Stimulated activated CD4-positive, alpha-beta T cell treated with anti-CD3 and anti-CD28 coated beads, TNF-alpha, amount 100 ng/mL, for 4 hours (primary cell): ENCODE data around the gene LRP1B.
"Not testable (repeated sequence)": the region's sequence is repeated elsewhere in the genome, so short reads cannot be mapped to it uniquely, and the experiment has no call there.

Source experiments
- DNase-seq, 3 experiments: peaks; one replicate each; pipeline ENCODE4 v3.0.0-alpha.2; 2020; ENCODE audit warnings: low read depth in 3 of 3

LRP1B gene

GRCh38 chr2:140354544-140354943 is 1776.3 kb downstream of the LRP1B start:
- DNase-seq: no peak

- DNase-seq: no peak
Measured at GRCh38 chr2:140353541-140353940, 1777.3 kb downstream of the LRP1B start.

- no peak for DNase-seq
Measured at GRCh38 chr2:140351692-140352091, 1779.1 kb downstream of the LRP1B start.

GRCh38 chr2:140349695-140350094 is 1781.1 kb downstream of the LRP1B start:
- DNase-seq: no peak

GRCh38 chr2:140348826-140349225 is 1782.0 kb downstream of the LRP1B start:
- no peak for DNase-seq

- no peak for DNase-seq
Measured at GRCh38 chr2:140344838-140345237, 1786.0 kb downstream of the LRP1B start.

- DNase-seq: not testable (repeated sequence)
Measured at GRCh38 chr2:140344266-140344665, 1786.5 kb downstream of the LRP1B start.

GRCh38 chr2:140338795-140339194 is 1792.0 kb downstream of the LRP1B start:
- no peak for DNase-seq

GRCh38 chr2:140337061-140337460 is 1793.8 kb downstream of the LRP1B start:
- DNase-seq: no peak

- no peak for DNase-seq
Measured at GRCh38 chr2:140316345-140316744, 1814.5 kb downstream of the LRP1B start.

GRCh38 chr2:140311905-140312304 is 1818.9 kb downstream of the LRP1B start:
- no peak for DNase-seq

- DNase-seq: no peak
Measured at GRCh38 chr2:140308706-140309105, 1822.1 kb downstream of the LRP1B start.

- no peak for DNase-seq
Measured at GRCh38 chr2:140307532-140307931, 1823.3 kb downstream of the LRP1B start.

- no peak for DNase-seq
Measured at GRCh38 chr2:140295767-140296166, 1835.0 kb downstream of the LRP1B start.

- no peak for DNase-seq
Measured at GRCh38 chr2:140288726-140289125, 1842.1 kb downstream of the LRP1B start.

GRCh38 chr2:140288213-140288612 is 1842.6 kb downstream of the LRP1B start:
- DNase-seq: no peak

GRCh38 chr2:140286377-140286776 is 1844.4 kb downstream of the LRP1B start:
- no peak for DNase-seq

GRCh38 chr2:140277344-140277743 is 1853.5 kb downstream of the LRP1B start:
- not testable (repeated sequence) for DNase-seq

- no peak for DNase-seq
Measured at GRCh38 chr2:140276661-140277060, 1854.2 kb downstream of the LRP1B start.

GRCh38 chr2:140275427-140275826 is 1855.4 kb downstream of the LRP1B start:
- DNase-seq: no peak

GRCh38 chr2:140274891-140275290 is 1855.9 kb downstream of the LRP1B start:
- DNase-seq: no peak

GRCh38 chr2:140273958-140274357 is 1856.9 kb downstream of the LRP1B start:
- DNase-seq: no peak

- DNase-seq: no peak
Measured at GRCh38 chr2:140273408-140273807, 1857.4 kb downstream of the LRP1B start.

- DNase-seq: no peak
Measured at GRCh38 chr2:140270224-140270623, 1860.6 kb downstream of the LRP1B start.

GRCh38 chr2:140269000-140269399 is 1861.8 kb downstream of the LRP1B start:
- DNase-seq: no peak
